ENCODE results near the gene PRKG1.

GRCh38 chr10:51547941-51548340 is 473.7 kb downstream of the PRKG1 start:
- no peak for TF ChIP-seq CTCF (IDR thresholded peaks at IDR 0.05)
- TF ChIP-seq POLR2A (IDR thresholded peaks at IDR 0.05), result no peak
